Measurements from ENCODE around the gene H2BK1.

H2BK1 gene

DNA sequence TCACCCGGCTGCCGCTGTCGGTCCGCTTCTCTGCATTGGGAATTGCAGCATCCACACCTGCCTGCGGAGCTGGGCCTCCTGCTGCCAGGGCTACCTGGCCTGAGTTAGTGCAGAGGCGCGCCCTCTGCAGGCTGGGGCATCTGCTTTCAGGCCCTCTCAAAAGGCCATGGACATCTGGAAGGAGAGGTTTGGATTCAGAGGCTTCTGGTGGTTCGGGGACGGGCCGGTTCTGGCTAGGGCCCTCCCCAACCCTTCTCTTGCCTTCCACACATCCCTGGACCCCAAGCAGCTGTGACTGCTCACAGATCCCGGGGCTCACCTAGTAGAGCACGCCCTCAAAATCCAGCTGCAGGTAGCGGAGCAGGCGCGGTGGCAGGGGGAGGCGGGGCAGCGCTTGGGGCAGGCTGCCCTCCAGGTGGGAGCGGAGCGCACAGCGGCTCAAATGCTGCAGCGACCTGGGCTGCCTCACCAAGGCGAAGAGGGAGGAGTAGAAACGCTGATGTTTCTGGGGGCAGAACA, 34.4 kb downstream of the H2BK1 start:
- no peak for DNase-seq

DNA sequence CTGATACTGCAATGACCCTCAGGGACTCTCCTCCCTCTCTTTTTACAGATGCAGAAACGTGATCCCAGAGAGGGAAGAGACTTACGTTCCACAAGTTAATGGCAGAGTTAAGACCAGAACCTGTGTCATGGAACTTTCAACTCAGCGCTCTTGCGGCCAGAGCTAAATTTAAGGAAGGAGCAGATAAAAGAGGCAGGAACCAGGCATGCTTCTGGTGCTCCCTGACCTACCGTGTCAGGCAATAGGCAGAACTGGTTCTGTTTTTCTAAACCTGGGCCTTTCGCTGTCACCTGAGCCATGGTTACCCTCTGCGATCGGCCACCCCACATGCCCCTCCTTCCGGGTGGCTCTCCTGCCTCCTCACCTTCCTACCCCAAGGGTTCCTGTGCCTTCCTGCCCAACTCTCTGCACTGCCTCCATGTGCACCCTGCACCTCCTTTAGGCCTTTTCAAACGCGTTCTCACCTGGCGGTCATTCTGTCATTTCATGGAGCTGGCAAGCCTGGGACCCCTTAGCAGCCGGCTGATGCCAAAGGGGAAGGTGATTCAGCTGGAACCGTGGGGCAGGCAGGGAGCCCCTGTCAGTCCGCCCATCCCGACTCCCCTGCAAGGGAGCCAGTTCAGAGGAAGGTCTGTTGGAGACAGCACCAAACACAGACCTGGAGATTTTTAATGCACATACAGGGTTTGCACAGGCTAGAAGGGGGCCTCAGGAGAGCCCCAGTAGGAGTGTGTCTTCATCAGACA, 35.1 kb downstream of the H2BK1 start:
- no peak for DNase-seq

DNA sequence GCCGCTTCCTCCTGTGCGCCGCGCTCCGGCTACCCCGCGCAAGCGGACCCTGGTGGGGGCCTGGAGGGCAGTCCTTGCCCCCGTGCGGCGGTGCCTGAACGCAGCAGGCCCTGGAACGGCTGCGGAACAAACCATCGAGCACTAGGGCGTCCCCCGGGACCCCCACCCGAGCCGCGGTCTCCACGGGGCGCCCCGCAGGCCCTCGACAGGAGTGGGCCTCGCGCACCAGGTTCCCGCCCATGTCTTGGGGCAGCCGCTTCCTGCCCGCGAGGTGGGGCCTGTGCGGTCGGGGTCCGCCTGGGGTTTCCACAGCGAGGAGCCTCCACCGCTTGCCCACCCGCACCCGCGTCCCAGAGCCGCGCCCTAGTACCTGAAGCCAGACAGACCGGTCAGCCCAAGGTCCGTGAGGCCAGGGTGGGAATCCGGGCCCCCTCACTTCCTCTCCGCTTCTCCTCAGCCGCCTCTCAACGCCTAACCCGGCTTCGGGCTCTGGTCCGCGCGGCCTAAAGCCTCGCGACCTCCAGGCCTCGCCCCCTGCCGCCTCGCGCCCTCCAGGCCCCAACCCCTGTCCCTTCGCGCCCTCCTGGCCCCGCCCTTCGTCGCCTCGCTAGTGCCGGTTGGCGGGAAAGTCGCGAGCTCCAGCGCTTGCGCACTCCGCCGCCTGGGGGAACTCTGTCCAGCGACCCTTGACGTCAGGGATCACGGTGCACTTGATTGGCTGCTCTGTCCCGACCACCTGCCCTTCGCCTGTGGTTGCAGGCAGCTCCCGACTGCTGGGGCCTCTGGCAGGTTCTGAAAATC, 35.8 kb downstream of the H2BK1 start:
- DNase-seq, result no peak

DNA sequence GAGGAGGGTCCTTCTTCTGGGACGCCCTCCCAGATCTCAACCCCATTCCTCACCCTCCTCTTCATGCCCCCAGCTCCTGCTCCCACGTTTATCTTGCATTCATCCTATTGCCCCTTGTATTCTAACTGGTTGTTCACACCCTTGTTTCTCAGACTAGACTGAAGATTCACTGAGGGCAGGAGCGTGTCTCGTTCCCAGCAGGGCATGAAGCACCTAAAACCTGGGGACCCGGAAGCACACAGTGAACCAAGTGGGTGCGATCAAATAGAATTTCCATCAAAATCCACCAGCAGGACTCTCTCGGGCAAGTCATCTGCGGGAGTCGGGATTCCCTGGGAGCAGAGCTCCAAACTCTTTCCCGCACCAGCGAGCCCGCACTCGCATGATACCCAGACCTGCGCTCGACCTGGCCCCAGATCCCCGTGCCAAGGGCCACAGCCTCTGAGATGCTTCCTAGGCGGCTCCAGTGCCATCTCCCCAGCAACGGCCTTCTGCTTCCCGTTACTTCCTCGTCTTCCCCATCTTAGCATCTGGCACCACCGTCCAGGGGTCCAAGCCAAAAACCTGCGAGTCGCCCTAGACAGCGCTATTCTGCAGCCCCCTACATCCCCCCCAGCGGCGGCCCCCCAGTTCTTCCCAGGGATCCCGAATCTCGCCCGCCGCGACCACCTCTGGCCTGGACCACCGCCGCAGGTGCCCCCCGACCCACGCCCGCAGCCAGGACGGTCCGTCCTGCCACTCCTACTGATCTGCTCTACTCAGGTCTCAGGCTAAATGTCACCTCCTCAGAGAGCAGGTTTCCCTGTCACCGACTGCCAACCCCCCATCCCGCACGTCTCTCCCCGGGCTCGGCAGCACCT, 36.7 kb downstream of the H2BK1 start:
- no peak for DNase-seq

GRCh38 chr7:151172273-151173141, 37.8 kb downstream of the H2BK1 start:
- peak; percentile 63 for DNase-seq

GRCh38 chr7:151168787-151169162, 41.5 kb downstream of the H2BK1 start:
- DNase-seq, result no peak

DNA sequence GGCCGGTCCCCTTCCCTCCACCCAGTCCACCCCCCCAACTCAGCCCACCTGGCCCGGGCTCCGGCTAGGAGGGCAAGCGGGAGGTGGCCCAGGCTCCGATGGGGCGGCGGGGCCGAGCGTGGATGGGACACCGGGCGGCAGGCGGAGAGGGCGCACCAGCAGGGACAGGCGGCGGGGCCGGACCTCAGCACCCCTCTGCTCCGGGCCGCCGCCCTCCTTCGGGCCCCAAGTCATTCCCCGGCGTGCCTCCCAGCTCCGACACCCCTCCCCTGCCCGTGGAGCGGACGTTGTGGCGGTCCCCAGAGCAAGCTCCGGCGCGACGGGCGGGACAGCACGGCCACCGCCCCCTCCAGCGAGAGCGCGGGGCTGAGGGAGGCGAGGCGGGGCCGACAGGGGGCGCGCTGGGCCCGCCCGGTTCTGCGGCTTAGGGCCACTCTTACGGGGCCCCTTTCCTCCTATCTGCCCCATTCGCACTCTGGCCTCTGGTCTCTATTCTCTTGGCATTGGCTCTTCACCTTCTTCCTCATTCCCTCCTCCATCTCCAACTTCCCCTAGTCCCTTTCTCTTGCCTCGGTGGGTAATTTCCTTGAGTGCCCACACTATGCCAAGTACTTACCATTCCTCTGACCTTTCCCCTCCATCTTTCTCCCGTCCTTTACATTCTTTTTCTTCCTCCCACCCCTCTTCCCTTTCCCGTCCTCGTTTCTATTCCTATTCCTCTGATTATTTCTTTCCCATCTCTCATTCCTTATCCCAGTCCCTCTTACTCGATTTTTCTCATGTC, 42.1 kb downstream of the H2BK1 start:
- DNase-seq, result no peak

GRCh38 chr7:151167197-151167961, 42.9 kb downstream of the H2BK1 start, which contains the start of gene GBX1:
TSS of gene GBX1 (minus strand) at chr7:151167694. CDS start at chr7:151167548, 146 bp downstream.
- peak; percentile 6 for DNase-seq

- no peak for DNase-seq
Measured at GRCh38 chr7:151166629-151167196, 43.6 kb downstream of the H2BK1 start.

DNA sequence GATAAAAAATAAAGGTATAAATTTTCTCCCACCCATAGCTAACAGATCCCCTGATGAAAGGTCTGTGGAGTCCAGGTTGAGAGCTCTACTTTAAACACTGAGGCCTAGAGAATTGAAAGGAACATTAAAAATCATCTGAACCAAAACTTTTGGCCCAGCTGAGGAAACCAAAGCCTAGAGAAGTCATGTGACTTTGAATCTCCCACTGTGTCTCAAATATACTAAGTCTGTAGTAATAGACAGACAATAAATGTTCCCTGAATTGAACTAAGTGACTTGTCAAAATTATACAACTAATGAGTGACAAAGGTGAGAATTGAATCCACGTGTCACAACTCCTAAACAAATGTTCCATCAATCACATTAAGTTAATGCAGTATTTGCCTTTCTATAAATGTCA, 48.5 kb downstream of the H2BK1 start:
- no peak for DNase-seq

All from fibroblast of upper back skin (primary cell).